Cardiac septum (tissue), 1 donor: ENCODE results near the gene NECTIN3. TPM values are rescaled to one million over a fixed set of nuclear protein-coding genes. Genes with fewer than 3 reads are reported as not detected.

Experiments
- DNase-seq: peaks from one replicate; pipeline ENCODE4 v3.0.0-alpha.2; 2020; ENCODE audit warnings: low spot score
- intact Hi-C: fragments of 100-400 bp; cut with DNase I; formaldehyde crosslinking; loops from one replicate; pipeline ENCODE4 v1.14.0; 2022
- total RNA-seq: library from RNA; stranded (reverse); fragmentation: NEBNext Ultra II Directional; extraction: Animal tissue kit (Norgen Biotek cat#: 25700); gene quantifications from one replicate; pipeline ENCODE4 v1.2.1, GENCODE V29; 2021
- donor health status: DM: no; HTN: no; CAD: no.

Gene NECTIN3
- total RNA-seq, 1 donor from 2014 or later = 8.2 TPM

- intact Hi-C loops = no loop called here
- DNase-seq = no peak
These were observed 121.9 kb downstream of the NECTIN3 start for GRCh38 chr3:111193472-111193871.

- intact Hi-C loops = no loop called here
- DNase-seq = no peak
These were observed 122.4 kb downstream of the NECTIN3 start for GRCh38 chr3:111194048-111194447.

GRCh38 chr3:111197485-111197884 lies 125.9 kb downstream of the NECTIN3 start:
- DNase-seq = no peak
- intact Hi-C loops = no loop called here

- intact Hi-C loops = no loop called here
- no peak for DNase-seq
These were observed 128.4 kb downstream of the NECTIN3 start for GRCh38 chr3:111200027-111200426.

- DNase-seq = no peak
- intact Hi-C loops = no loop called here
These were observed 138.5 kb downstream of the NECTIN3 start for GRCh38 chr3:111210003-111210711.

GRCh38 chr3:111210866-111211564 lies 139.4 kb downstream of the NECTIN3 start:
- DNase-seq = no peak
- intact Hi-C loops = no loop called here

GRCh38 chr3:111212511-111212910 lies 140.9 kb downstream of the NECTIN3 start:
- DNase-seq = no peak
- intact Hi-C loops = no loop called here

- intact Hi-C loops = no loop called here
- DNase-seq = no peak
These were observed 143.9 kb downstream of the NECTIN3 start for GRCh38 chr3:111215481-111215880.

- DNase-seq = no peak
- intact Hi-C loops = no loop called here
These were observed 147.0 kb downstream of the NECTIN3 start for GRCh38 chr3:111218615-111219014.

- no peak for DNase-seq
- intact Hi-C loops = no loop called here
These were observed 155.6 kb downstream of the NECTIN3 start for GRCh38 chr3:111227216-111227615.

GRCh38 chr3:111229301-111229700 lies 157.7 kb downstream of the NECTIN3 start:
- intact Hi-C loops = no loop called here
- DNase-seq = no peak

- intact Hi-C loops = no loop called here
- no peak for DNase-seq
These were observed 165.5 kb downstream of the NECTIN3 start for GRCh38 chr3:111236836-111237713.

- intact Hi-C loops = no loop called here
- DNase-seq = no peak
These were observed 166.3 kb downstream of the NECTIN3 start for GRCh38 chr3:111237946-111238345.

- DNase-seq = no peak
- intact Hi-C loops = no loop called here
These were observed 167.3 kb downstream of the NECTIN3 start for GRCh38 chr3:111238885-111239284.

GRCh38 chr3:111241960-111242359 lies 170.3 kb downstream of the NECTIN3 start:
- DNase-seq = no peak
- intact Hi-C loops = no loop called here
